Ishikawa (cell line): ENCODE data around the gene MAP6.

Experiments
- CEBPB ChIP-seq: IDR thresholded peaks from 2 replicates; pipeline ENCODE4 v1.6.1; 2012
- CREB1 ChIP-seq: IDR thresholded peaks from 2 replicates; pipeline ENCODE4 v1.6.1; 2012; ENCODE audit warnings: low read depth
- EGR1 ChIP-seq: IDR thresholded peaks from 2 replicates; pipeline ENCODE4 v1.6.1; 2012
- EP300 ChIP-seq: IDR thresholded peaks from 2 replicates; pipeline ENCODE4 v1.6.1; 2012; ENCODE audit warnings: borderline replicate concordance
- FOXM1 ChIP-seq: IDR thresholded peaks from 2 replicates; pipeline ENCODE4 v1.6.1; 2012; ENCODE audit warnings: low read depth, borderline replicate concordance
- NFIC ChIP-seq: IDR thresholded peaks from 2 replicates; pipeline ENCODE4 v1.6.1; 2012
- RAD21 ChIP-seq: IDR thresholded peaks from 2 replicates; pipeline ENCODE4 v1.6.1; 2012; ENCODE audit warnings: low read depth
- REST ChIP-seq: IDR thresholded peaks from 2 replicates; pipeline ENCODE4 v1.6.1; 2012; ENCODE audit warnings: low read depth, mild to moderate bottlenecking
- TAF1 ChIP-seq: IDR thresholded peaks from 2 replicates; pipeline ENCODE4 v1.6.1; 2012; ENCODE audit warnings: low read depth, mild to moderate bottlenecking
- TCF12 ChIP-seq: IDR thresholded peaks from 2 replicates; pipeline ENCODE4 v1.6.1; 2012; ENCODE audit warnings: low read depth
- TEAD4 ChIP-seq: IDR thresholded peaks from 2 replicates; pipeline ENCODE4 v1.6.1; 2012
- YY1 ChIP-seq: IDR thresholded peaks from 2 replicates; pipeline ENCODE4 v1.6.1; 2012; ENCODE audit warnings: low read depth
- ZBTB7A ChIP-seq: IDR thresholded peaks from 2 replicates; pipeline ENCODE4 v1.6.1; 2012; ENCODE audit warnings: low read depth
- TF ChIP-seq, protein P1 (sequence below): IDR thresholded peaks from 2 replicates; pipeline ENCODE4 v1.6.1; 2012
- TF ChIP-seq, protein P2 (sequence below): IDR thresholded peaks from 2 replicates; pipeline ENCODE4 v1.6.1; 2012

Gene MAP6

GRCh38 chr11:75558939-75559843, 109.6 kb downstream of the MAP6 start:
- TF ChIP-seq EGR1 (no peak), CREB1 (no peak), EP300 (no peak), CEBPB (no peak), REST (no peak), ZBTB7A (no peak), TEAD4 (no peak; the same call in 1 of the 2 replicates), YY1 (no peak), FOXM1 (no peak)
- TF ChIP-seq, protein P1, sequence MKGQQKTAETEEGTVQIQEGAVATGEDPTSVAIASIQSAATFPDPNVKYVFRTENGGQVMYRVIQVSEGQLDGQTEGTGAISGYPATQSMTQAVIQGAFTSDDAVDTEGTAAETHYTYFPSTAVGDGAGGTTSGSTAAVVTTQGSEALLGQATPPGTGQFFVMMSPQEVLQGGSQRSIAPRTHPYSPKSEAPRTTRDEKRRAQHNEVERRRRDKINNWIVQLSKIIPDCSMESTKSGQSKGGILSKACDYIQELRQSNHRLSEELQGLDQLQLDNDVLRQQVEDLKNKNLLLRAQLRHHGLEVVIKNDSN, result no peak
- TF ChIP-seq, protein P2, sequence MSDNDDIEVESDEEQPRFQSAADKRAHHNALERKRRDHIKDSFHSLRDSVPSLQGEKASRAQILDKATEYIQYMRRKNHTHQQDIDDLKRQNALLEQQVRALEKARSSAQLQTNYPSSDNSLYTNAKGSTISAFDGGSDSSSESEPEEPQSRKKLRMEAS, result no peak

- TF ChIP-seq CEBPB (no peak), REST (no peak), FOXM1 (no peak), EP300 (no peak), TCF12 (no peak), NFIC (no peak), RAD21 (no peak), CREB1 (no peak), TAF1 (no peak), YY1 (no peak), EGR1 (no peak), TEAD4 (no peak), ZBTB7A (no peak)
- TF ChIP-seq, protein P1, result no peak
- TF ChIP-seq, protein P2, result no peak
These were observed 111.0 kb downstream of the MAP6 start for GRCh38 chr11:75557666-75558494.

- TF ChIP-seq EP300 (no peak), TCF12 (no peak), CEBPB (no peak), YY1 (no peak), REST (no peak), NFIC (no peak), ZBTB7A (no peak), FOXM1 (no peak)
- TF ChIP-seq, protein P1, result no peak
- TF ChIP-seq, protein P2, result no peak
These were observed 112.6 kb downstream of the MAP6 start for GRCh38 chr11:75556275-75556674.
